Occipital lobe (tissue), 2 donors: ENCODE results near the gene GSAP. TPM values are rescaled to one million over a fixed set of nuclear protein-coding genes. Genes with fewer than 3 reads are reported as not detected.

ENCODE experiments used
- DNase-seq: peaks from one replicate; lab custom pipeline; 2025; lab: John Stamatoyannopoulos, UW
- total RNA-seq: library from RNA; depleted of rRNA; stranded (reverse); fragments of >200 nt; gene quantifications from one replicate; pipeline ENCODE4 v1.2.3, GENCODE V29; 2014

The GSAP gene
- total RNA-seq, 1 donor from 2014 or later = 12.6 TPM

- no peak for DNase-seq
Observed at GRCh38 chr7:77327932-77328628, 88.1 kb downstream of the GSAP start.

GRCh38 chr7:77327067-77327931, 88.8 kb downstream of the GSAP start:
- DNase-seq = no peak

GRCh38 chr7:77326131-77326530, 90.0 kb downstream of the GSAP start:
- DNase-seq = no peak

GRCh38 chr7:77321300-77321699, 94.8 kb downstream of the GSAP start:
- DNase-seq = no peak

- no peak for DNase-seq
Observed at GRCh38 chr7:77320714-77321113, 95.4 kb downstream of the GSAP start.

- no peak for DNase-seq
Observed at GRCh38 chr7:77320137-77320536, 96.0 kb downstream of the GSAP start.

GRCh38 chr7:77318019-77318418, 98.1 kb downstream of the GSAP start:
- no peak for DNase-seq

GRCh38 chr7:77316219-77316978, 99.8 kb downstream of the GSAP start:
- no peak for DNase-seq

GRCh38 chr7:77315182-77315591, 101.0 kb downstream of the GSAP start:
- DNase-seq = no peak

- DNase-seq = no peak
Observed at GRCh38 chr7:77313876-77314480, 102.2 kb downstream of the GSAP start.

GRCh38 chr7:77313085-77313484, 103.1 kb downstream of the GSAP start:
- DNase-seq = no peak

GRCh38 chr7:77310982-77311381, 105.2 kb downstream of the GSAP start:
- DNase-seq = no peak

GRCh38 chr7:77309714-77310220, 106.4 kb downstream of the GSAP start:
- no peak for DNase-seq

- no peak for DNase-seq
Observed at GRCh38 chr7:77308792-77309191, 107.4 kb downstream of the GSAP start.

- no peak for DNase-seq
Observed at GRCh38 chr7:77306231-77307067, 109.7 kb downstream of the GSAP start.

GRCh38 chr7:77295549-77295948, 120.6 kb downstream of the GSAP start:
- no peak for DNase-seq

GRCh38 chr7:77293046-77293445, 123.1 kb downstream of the GSAP start:
- DNase-seq = no peak

GRCh38 chr7:77290425-77290824, 125.7 kb downstream of the GSAP start:
- no peak for DNase-seq

GRCh38 chr7:77289387-77289786, 126.8 kb downstream of the GSAP start:
- no peak for DNase-seq

GRCh38 chr7:77288676-77289320, 127.4 kb downstream of the GSAP start:
- DNase-seq = no peak
